HEK293 (cell line): ENCODE measurements around the gene ING4.

ENCODE experiments used
- GFI1B ChIP-seq: fragments of 450-650 bp; formaldehyde crosslinking; IDR thresholded peaks from 2 replicates; pipeline ENCODE4 v1.5.1; 2016; ENCODE audit warnings: missing biosample characterization, missing genetic modification characterization
- KLF7 ChIP-seq: fragments of 450-650 bp; formaldehyde crosslinking; IDR thresholded peaks from 2 replicates; pipeline ENCODE4 v1.5.1; 2016; ENCODE audit warnings: missing biosample characterization, missing genetic modification characterization, borderline replicate concordance
- MEIS1 ChIP-seq: sonication (generic); formaldehyde crosslinking; IDR thresholded peaks from 2 replicates; pipeline ENCODE4 v1.8.1; 2022; ENCODE audit warnings: missing genetic modification reagents, mild to moderate bottlenecking, borderline replicate concordance
- MYNN ChIP-seq: fragments of 450-650 bp; formaldehyde crosslinking; IDR thresholded peaks from 2 replicates; pipeline ENCODE4 v1.5.1; 2016; ENCODE audit warnings: missing biosample characterization, missing genetic modification characterization, borderline replicate concordance
- MZF1 ChIP-seq: fragments of 450-650 bp; formaldehyde crosslinking; IDR thresholded peaks from 2 replicates; pipeline ENCODE4 v1.5.1; 2017; ENCODE audit warnings: missing biosample characterization, missing genetic modification characterization, borderline replicate concordance
- OVOL3 ChIP-seq: fragments of 450-650 bp; formaldehyde crosslinking; IDR thresholded peaks from 2 replicates; pipeline ENCODE4 v1.5.1; 2016; ENCODE audit warnings: missing biosample characterization, missing genetic modification characterization
- PATZ1 ChIP-seq: fragments of 450-650 bp; formaldehyde crosslinking; IDR thresholded peaks from 2 replicates; pipeline ENCODE4 v1.5.1; 2016; ENCODE audit warnings: missing biosample characterization, missing genetic modification characterization
- REST ChIP-seq: fragments of 450-650 bp; formaldehyde crosslinking; IDR thresholded peaks from 2 replicates; pipeline ENCODE4 v1.5.1; 2016; ENCODE audit warnings: missing biosample characterization, missing genetic modification characterization
- SALL2 ChIP-seq: fragments of 450-650 bp; formaldehyde crosslinking; IDR thresholded peaks from 2 replicates; pipeline ENCODE4 v1.5.0; 2017; ENCODE audit warnings: missing biosample characterization, mild to moderate bottlenecking, missing genetic modification characterization, borderline replicate concordance
- TRIM28 ChIP-seq: IDR thresholded peaks from 2 replicates; pipeline ENCODE4 v1.6.1; 2011; ENCODE audit warnings: low read length, control low read depth, borderline replicate concordance
- YY2 ChIP-seq: fragments of 450-650 bp; formaldehyde crosslinking; IDR thresholded peaks from 2 replicates; pipeline ENCODE4 v1.5.1; 2016; ENCODE audit warnings: missing biosample characterization, missing genetic modification characterization
- ZBTB7A ChIP-seq: fragments of 450-650 bp; formaldehyde crosslinking; IDR thresholded peaks from 2 replicates; pipeline ENCODE4 v1.5.1; 2016; ENCODE audit warnings: low read depth, missing biosample characterization, missing genetic modification characterization
- ZEB2 ChIP-seq: fragments of 450-650 bp; formaldehyde crosslinking; IDR thresholded peaks from 2 replicates; pipeline ENCODE4 v1.5.1; 2016; ENCODE audit warnings: missing biosample characterization, missing genetic modification characterization
- ZFP37 ChIP-seq: fragments of 450-650 bp; formaldehyde crosslinking; IDR thresholded peaks from 2 replicates; pipeline ENCODE4 v1.5.1; 2016; ENCODE audit warnings: missing biosample characterization, missing genetic modification characterization
- ZNF10 ChIP-seq: fragments of 450-650 bp; formaldehyde crosslinking; IDR thresholded peaks from 2 replicates; pipeline ENCODE4 v1.5.1; 2017; ENCODE audit warnings: missing biosample characterization, missing genetic modification characterization
- ZNF202 ChIP-seq: fragments of 450-650 bp; formaldehyde crosslinking; IDR thresholded peaks from 2 replicates; pipeline ENCODE4 v1.5.1; 2016; ENCODE audit warnings: missing biosample characterization, missing genetic modification characterization, borderline replicate concordance
- ZNF248 ChIP-seq: fragments of 450-650 bp; formaldehyde crosslinking; IDR thresholded peaks from 2 replicates; pipeline ENCODE4 v1.5.1; 2017; ENCODE audit warnings: missing biosample characterization, missing genetic modification characterization
- ZNF324 ChIP-seq: fragments of 450-650 bp; formaldehyde crosslinking; IDR thresholded peaks from 2 replicates; pipeline ENCODE4 v1.5.1; 2016; ENCODE audit warnings: missing biosample characterization, missing genetic modification characterization
- ZNF341 ChIP-seq: fragments of 450-650 bp; formaldehyde crosslinking; IDR thresholded peaks from 2 replicates; pipeline ENCODE4; 2016; ENCODE audit warnings: low read depth, missing biosample characterization, missing genetic modification characterization
- ZNF37A ChIP-seq: fragments of 450-650 bp; IDR thresholded peaks from 2 replicates; pipeline ENCODE4 v1.5.1; 2018; ENCODE audit warnings: missing biosample characterization, missing genetic modification characterization
- ZNF473 ChIP-seq: fragments of 450-650 bp; formaldehyde crosslinking; IDR thresholded peaks from 2 replicates; pipeline ENCODE4 v1.5.1; 2017; ENCODE audit warnings: missing biosample characterization, missing genetic modification characterization
- ZNF510 ChIP-seq: fragments of 450-650 bp; formaldehyde crosslinking; IDR thresholded peaks from 2 replicates; pipeline ENCODE4 v1.5.1; 2018; ENCODE audit warnings: mild to moderate bottlenecking, missing genetic modification characterization, missing biosample characterization; ENCODE audit not compliant: insufficient replicate concordance
- ZNF555 ChIP-seq: fragments of 450-650 bp; formaldehyde crosslinking; conservative IDR thresholded peaks from 2 replicates; pipeline ENCODE4 v1.5.1; 2017; ENCODE audit warnings: missing biosample characterization, mild to moderate bottlenecking, missing genetic modification characterization, inconsistent platforms
- ZNF561 ChIP-seq: fragments of 450-650 bp; IDR thresholded peaks from 2 replicates; pipeline ENCODE4 v1.5.1; 2018; ENCODE audit warnings: missing biosample characterization, missing genetic modification characterization, borderline replicate concordance
- ZNF585B ChIP-seq: fragments of 450-650 bp; formaldehyde crosslinking; IDR thresholded peaks from 2 replicates; pipeline ENCODE4 v1.5.1; 2016; ENCODE audit warnings: missing biosample characterization, missing genetic modification characterization
- ZNF645 ChIP-seq: fragments of 450-650 bp; formaldehyde crosslinking; IDR thresholded peaks from 2 replicates; pipeline ENCODE4; 2016; ENCODE audit warnings: missing biosample characterization, missing genetic modification characterization
- ZNF768 ChIP-seq: fragments of 450-650 bp; formaldehyde crosslinking; IDR thresholded peaks from 2 replicates; pipeline ENCODE4 v1.5.1; 2018; ENCODE audit warnings: missing biosample characterization, mild to moderate bottlenecking, missing genetic modification characterization
- ZNF785 ChIP-seq: fragments of 450-650 bp; formaldehyde crosslinking; IDR thresholded peaks from 2 replicates; pipeline ENCODE4 v1.5.1; 2016; ENCODE audit warnings: missing biosample characterization, missing genetic modification characterization
- ZNF837 ChIP-seq: fragments of 450-650 bp; formaldehyde crosslinking; IDR thresholded peaks from 2 replicates; pipeline ENCODE4 v1.5.1; 2016; ENCODE audit warnings: missing biosample characterization, missing genetic modification characterization
- ZSCAN16 ChIP-seq: fragments of 450-650 bp; formaldehyde crosslinking; IDR thresholded peaks from 2 replicates; pipeline ENCODE4 v1.5.1; 2016; ENCODE audit warnings: missing biosample characterization, missing genetic modification characterization
- TF ChIP-seq, protein P1 (sequence below): fragments of 450-650 bp; formaldehyde crosslinking; IDR thresholded peaks from 2 replicates; pipeline ENCODE4 v1.5.1; 2017; ENCODE audit warnings: missing biosample characterization, missing genetic modification characterization
- TF ChIP-seq, protein P2 (sequence below): fragments of 450-650 bp; formaldehyde crosslinking; IDR thresholded peaks from 2 replicates; pipeline ENCODE4 v1.5.1; 2017; ENCODE audit warnings: missing biosample characterization, missing genetic modification characterization

Gene ING4

DNA sequence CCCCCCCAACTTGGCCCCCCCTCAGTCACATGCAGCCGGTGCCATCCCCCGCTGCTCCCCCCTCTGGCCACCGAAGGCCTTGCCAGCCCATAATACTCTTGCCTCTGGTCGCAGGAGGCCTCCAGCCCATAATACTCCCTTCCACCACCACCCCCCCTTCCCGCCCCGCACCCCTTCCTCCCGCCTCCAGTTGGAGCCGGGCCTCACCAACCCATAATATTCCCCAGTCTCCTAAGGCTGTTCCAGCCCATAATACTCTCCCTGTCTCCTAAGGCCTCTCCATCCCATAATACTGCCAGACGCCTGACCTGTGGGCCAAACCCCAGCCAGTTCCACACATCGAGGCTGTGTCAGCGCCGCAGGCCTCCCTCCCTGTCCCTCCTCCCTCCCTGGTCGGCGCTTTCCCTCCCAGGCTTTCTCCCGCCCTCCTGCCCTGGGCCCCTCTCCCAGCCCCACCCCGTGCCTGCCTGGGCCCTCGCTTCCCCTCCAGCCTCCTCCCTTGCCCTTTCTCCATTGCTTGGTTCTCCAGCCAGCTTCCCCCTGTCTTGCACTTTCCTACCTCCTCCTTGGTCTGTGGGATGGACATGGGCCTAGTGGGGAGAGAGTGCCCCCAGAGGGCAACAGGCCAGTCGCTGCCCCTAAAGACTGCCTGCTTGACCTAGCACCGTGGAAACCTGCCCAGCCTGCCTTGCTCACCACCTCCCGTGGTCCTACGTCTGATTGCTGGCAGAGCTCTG lies 49.0 kb downstream of the ING4 start (continued):
- peak; percentile 85 for TF ChIP-seq ZNF324 (tag by site-specific recombination)
- TF ChIP-seq ZEB2 (tag by site-specific recombination), result peak; percentile 47
- peak; percentile 98 for TF ChIP-seq ZNF341 (tag by site-specific recombination)
- TF ChIP-seq ZNF555, result no peak
- TF ChIP-seq REST (tag by site-specific recombination), result 0 out of 2 replicates have a peak, but pooled peaks have one; percentile 22
- TF ChIP-seq OVOL3, result no peak
- TF ChIP-seq ZSCAN16 (tag by site-specific recombination), result no peak
- TF ChIP-seq, protein P1, sequence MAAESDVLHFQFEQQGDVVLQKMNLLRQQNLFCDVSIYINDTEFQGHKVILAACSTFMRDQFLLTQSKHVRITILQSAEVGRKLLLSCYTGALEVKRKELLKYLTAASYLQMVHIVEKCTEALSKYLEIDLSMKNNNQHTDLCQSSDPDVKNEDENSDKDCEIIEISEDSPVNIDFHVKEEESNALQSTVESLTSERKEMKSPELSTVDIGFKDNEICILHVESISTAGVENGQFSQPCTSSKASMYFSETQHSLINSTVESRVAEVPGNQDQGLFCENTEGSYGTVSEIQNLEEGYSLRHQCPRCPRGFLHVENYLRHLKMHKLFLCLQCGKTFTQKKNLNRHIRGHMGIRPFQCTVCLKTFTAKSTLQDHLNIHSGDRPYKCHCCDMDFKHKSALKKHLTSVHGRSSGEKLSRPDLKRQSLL (tag by site-specific recombination), result no peak
- no peak for TF ChIP-seq ZNF768 (tag by site-specific recombination)
- TF ChIP-seq ZNF473 (tag by site-specific recombination), result no peak
- TF ChIP-seq, protein P2, sequence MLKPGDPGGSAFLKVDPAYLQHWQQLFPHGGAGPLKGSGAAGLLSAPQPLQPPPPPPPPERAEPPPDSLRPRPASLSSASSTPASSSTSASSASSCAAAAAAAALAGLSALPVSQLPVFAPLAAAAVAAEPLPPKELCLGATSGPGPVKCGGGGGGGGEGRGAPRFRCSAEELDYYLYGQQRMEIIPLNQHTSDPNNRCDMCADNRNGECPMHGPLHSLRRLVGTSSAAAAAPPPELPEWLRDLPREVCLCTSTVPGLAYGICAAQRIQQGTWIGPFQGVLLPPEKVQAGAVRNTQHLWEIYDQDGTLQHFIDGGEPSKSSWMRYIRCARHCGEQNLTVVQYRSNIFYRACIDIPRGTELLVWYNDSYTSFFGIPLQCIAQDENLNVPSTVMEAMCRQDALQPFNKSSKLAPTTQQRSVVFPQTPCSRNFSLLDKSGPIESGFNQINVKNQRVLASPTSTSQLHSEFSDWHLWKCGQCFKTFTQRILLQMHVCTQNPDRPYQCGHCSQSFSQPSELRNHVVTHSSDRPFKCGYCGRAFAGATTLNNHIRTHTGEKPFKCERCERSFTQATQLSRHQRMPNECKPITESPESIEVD, result no peak
- no peak for TF ChIP-seq ZNF585B (tag by site-specific recombination)
- no peak for TF ChIP-seq ZNF645 (tag by site-specific recombination)
- no peak; the same call in 1 of the 2 replicates for TF ChIP-seq ZNF10
- no peak for TF ChIP-seq ZBTB7A (tag by site-specific recombination)
- TF ChIP-seq MEIS1, result no peak
- no peak for TF ChIP-seq ZNF37A
- TF ChIP-seq TRIM28, result no peak
- no peak for TF ChIP-seq SALL2
- peak; percentile 91 for TF ChIP-seq KLF7 (tag by site-specific recombination)
- peak; percentile 96 for TF ChIP-seq PATZ1 (tag by site-specific recombination)
- TF ChIP-seq ZNF248, result no peak
- TF ChIP-seq ZNF561, result peak; percentile 86
- TF ChIP-seq YY2, result no peak
- TF ChIP-seq ZNF510 (tag by site-specific recombination), result no peak
- no peak; the same call in 1 of the 2 replicates for TF ChIP-seq MYNN (tag by site-specific recombination)
- TF ChIP-seq ZNF785 (tag by site-specific recombination), result no peak
- no peak for TF ChIP-seq GFI1B (tag by site-specific recombination)
- TF ChIP-seq ZNF202 (tag by site-specific recombination), result no peak
- no peak for TF ChIP-seq ZNF837 (tag by site-specific recombination)
- no peak for TF ChIP-seq ZFP37 (tag by site-specific recombination)
- no peak for TF ChIP-seq MZF1 (tag by site-specific recombination)
